B cell (primary cell): Measurements from ENCODE around the gene TIAL1. TPM values are rescaled to one million over a fixed set of nuclear protein-coding genes. Genes with fewer than 3 reads are reported as not detected.

Experiments
- ATAC-seq: fragments of 200-7000 bp; cut with Tn5 transposase; one replicate; pipeline ENCODE4 v1.10.0; 2021; ENCODE audit warnings: low read depth, mild to moderate bottlenecking, moderate number of reproducible peaks, moderate library complexity
- CTCF ChIA-PET: fragments of 350-600 bp; sonication (Branson Sonifier 250); formaldehyde crosslinking; loops from one replicate; lab custom pipeline; 2021; ENCODE audit warnings: antibody characterized with exemption, inconsistent platforms; lab: Charles Lee
- POLR2A ChIA-PET: fragments of 350-600 bp; sonication (Branson Sonifier 250); formaldehyde crosslinking; loops from one replicate; lab custom pipeline; 2021; ENCODE audit warnings: antibody characterized with exemption; lab: Charles Lee
- DNase-seq: peaks from one replicate; pipeline ENCODE4 v3.0.0; 2013
- H2AFZ ChIP-seq: 2 replicates; pipeline ENCODE4 v1.6.1; 2012; ENCODE audit warnings: mild to moderate bottlenecking, low read depth, low read length; ENCODE audit not compliant: insufficient read depth, poor library complexity, severe bottlenecking
- H3K27ac ChIP-seq, 2 donors: 1 replicate in 1 of 2; 2 replicates in 1 of 2; pipeline ENCODE4 v1.5.1; 2012 to 2013; ENCODE audit warnings: low read length in 2 of 2, mild to moderate bottlenecking in 2 of 2, moderate library complexity in 1 of 2
- H3K27me3 ChIP-seq, 4 experiments: fragments of 200-600 bp in 1 of 4; sonication (generic) in 1 of 4; replicated peaks in 1 of 4; 1 replicate in 2 of 4; 2 replicates in 2 of 4; pipeline versions ENCODE4 v1.6.1 to v1.7.0; 2013 to 2016; ENCODE audit warnings: low read length in 3 of 4, mild to moderate bottlenecking in 2 of 4, mixed read lengths in 1 of 4, moderate library complexity in 1 of 4; ENCODE audit not compliant: insufficient read depth in 4 of 4, control insufficient read depth in 3 of 4; ENCODE audit errors: control extremely low read depth in 1 of 4
- H3K36me3 ChIP-seq, 2 experiments: replicated peaks in 1 of 2; 1 replicate in 1 of 2; 2 replicates in 1 of 2; pipeline versions ENCODE4 v1.6.1 to v1.7.1; 2013; ENCODE audit warnings: low read length in 1 of 2; ENCODE audit not compliant: insufficient read depth in 2 of 2, control insufficient read depth in 1 of 2; ENCODE audit errors: control extremely low read depth in 1 of 2, extremely low read depth in 1 of 2
- H3K4me1 ChIP-seq, 2 donors: fragments of 200-600 bp in 1 of 2; sonication (generic) in 1 of 2; 1 replicate in 1 of 2; 2 replicates in 1 of 2; pipeline versions ENCODE4 v1.5.1 to v1.6.1; 2013 to 2017; ENCODE audit warnings: low read length in 2 of 2; ENCODE audit not compliant: control insufficient read depth in 2 of 2, insufficient read depth in 2 of 2
- H3K4me2 ChIP-seq: replicated peaks from 2 replicates; pipeline ENCODE3; 2012; ENCODE audit warnings: mild to moderate bottlenecking, low read depth, low read length; ENCODE audit not compliant: poor library complexity, severe bottlenecking
- H3K4me3 ChIP-seq, 5 experiments: fragments of 200-600 bp in 1 of 5; sonication (generic) in 1 of 5; 1 replicate in 3 of 5; 2 replicates in 2 of 5; pipeline versions ENCODE4 v1.5.1 to v1.7.0; 2011 to 2016; ENCODE audit warnings: low read length in 4 of 5, mild to moderate bottlenecking in 4 of 5, low read depth in 2 of 5, control low read depth in 1 of 5, moderate library complexity in 1 of 5; ENCODE audit not compliant: insufficient read depth in 1 of 5; ENCODE audit errors: control extremely low read depth in 1 of 5, extremely low read depth in 1 of 5
- H3K79me2 ChIP-seq: fragments of 200-600 bp; sonication (generic); one replicate; pipeline ENCODE4 v1.6.0; 2016; ENCODE audit warnings: low read length; ENCODE audit not compliant: control insufficient read depth, insufficient read depth
- H3K9ac ChIP-seq: fragments of 200-600 bp; sonication (generic); 2 replicates; pipeline ENCODE4 v1.6.1; 2017; ENCODE audit warnings: mild to moderate bottlenecking, low read length, moderate library complexity
- H3K9me3 ChIP-seq, 3 donors: one replicate each; pipeline versions ENCODE4 v1.6.1 to v1.7.1; 2013; ENCODE audit warnings: low read length in 2 of 3; ENCODE audit not compliant: control insufficient read depth in 2 of 3, insufficient read depth in 1 of 3; ENCODE audit errors: control extremely low read depth in 1 of 3
- H4K20me1 ChIP-seq: 2 replicates; pipeline ENCODE4 v1.6.0; 2012; ENCODE audit warnings: mild to moderate bottlenecking, low read length; ENCODE audit not compliant: insufficient read depth, control insufficient read depth, poor library complexity, severe bottlenecking
- H3K27ac Mint-ChIP-seq: one replicate; pipeline ENCODE4 v1.8.0; 2021; ENCODE audit warnings: mixed read lengths
- H3K27me3 Mint-ChIP-seq: one replicate; pipeline ENCODE4 v1.8.0; 2021; ENCODE audit warnings: mixed read lengths
- H3K4me1 Mint-ChIP-seq: one replicate; pipeline ENCODE4 v1.8.0; 2021; ENCODE audit warnings: mixed read lengths
- H3K4me3 Mint-ChIP-seq: one replicate; pipeline ENCODE4 v1.8.0; 2021; ENCODE audit warnings: mixed read lengths
- H3K9me3 Mint-ChIP-seq: one replicate; pipeline ENCODE4 v1.8.0; 2022; ENCODE audit warnings: mixed read lengths; ENCODE audit not compliant: insufficient read depth
- EZH2 ChIP-seq: IDR thresholded peaks from 2 replicates; pipeline ENCODE4 v1.6.1; 2012; ENCODE audit warnings: borderline replicate concordance, low read depth, mild to moderate bottlenecking, moderate library complexity, low read length; ENCODE audit not compliant: insufficient read depth, poor library complexity, severe bottlenecking
- WGBS: methylation state at CpG from one replicate; pipeline ENCODE4 v1.1.5; 2013; ENCODE audit warnings: missing lambda C conversion rate; ENCODE audit not compliant: insufficient coverage; 5-methylcytosine and 5-hydroxymethylcytosine counted together
- intact Hi-C: fragments of 100-400 bp; cut with micrococcal nuclease; formaldehyde crosslinking; loops from one replicate; pipeline ENCODE4 v1.10.0; 2022
- polyA plus RNA-seq: library from polyadenylated mRNA; depleted of rRNA; stranded (reverse); fragments of >200 nt; gene quantifications from 2 replicates; pipeline ENCODE4 v1.2.3, GENCODE V29; 2012
- total RNA-seq, 2 donors: library from RNA; stranded (reverse); fragments of 120-200 nt in 1 of 2; gene quantifications; 1 replicate in 1 of 2; 2 replicates in 1 of 2; pipeline versions ENCODE4 v1.2.3 to v1.2.4, GENCODE V29; 2013 to 2022
- TF ChIP-seq, protein P1 (sequence below): fragments of 200-600 bp; IDR thresholded peaks from one replicate; pipeline ENCODE4 v1.8.0; 2022; ENCODE audit warnings: antibody characterized with exemption, mild to moderate bottlenecking

Gene TIAL1
- total and polyA plus RNA-seq, 2 donors (not counting 1 experiment from before 2014, with no cell fraction given): 98.5 to 159 TPM

DNA sequence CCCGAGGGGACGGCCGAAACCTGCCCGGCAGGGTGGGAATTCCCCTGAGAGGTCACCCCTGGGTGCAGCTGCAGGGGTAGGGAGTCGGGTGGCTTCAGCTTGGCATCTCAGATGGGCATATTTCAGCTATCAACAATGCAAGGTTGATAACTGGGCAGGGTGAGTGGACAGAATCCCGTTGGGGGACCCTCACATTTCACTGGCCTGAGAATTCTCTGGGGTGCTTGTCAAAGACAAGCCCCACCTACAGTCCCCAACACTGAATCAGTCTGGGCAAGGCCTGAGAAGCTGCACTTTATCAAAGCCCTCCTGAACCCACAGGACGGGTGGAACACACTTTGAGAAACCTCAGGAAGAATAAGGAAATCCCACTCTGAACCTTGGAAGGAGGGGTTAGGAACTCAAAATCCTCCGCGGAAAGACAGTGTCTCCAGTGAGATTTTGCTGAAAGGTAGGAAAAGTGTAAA lies 57.4 kb downstream of the TIAL1 start:
- no peak overlapping the region for H3K9ac ChIP-seq
- no peak overlapping the region for H2AFZ ChIP-seq
- 70% methylated on average over 6 of the region's 9 CpGs for WGBS
- no peak overlapping the region for H3K4me3 Mint-ChIP-seq
- H3K4me3 ChIP-seq: no peak overlapping the region
- no peak overlapping the region for H3K27ac ChIP-seq
- no peaks in the 10 kb centered on the region for H3K36me3 ChIP-seq
- H3K27ac Mint-ChIP-seq: no peak overlapping the region
- ATAC-seq (no peak), DNase-seq (no peak)
- no peak overlapping the region for H3K4me2 ChIP-seq
- no peaks in the 10 kb centered on the region for H3K27me3 Mint-ChIP-seq
- POLR2A ChIA-PET: interaction anchor here (0.5 to 0.7 kb wide), 2 partner anchors 10 to 14 kb away, joined by 3 read pairs; no protein-coding TSS in a partner anchor
- H4K20me1 ChIP-seq: no peaks in the 10 kb centered on the region
- intact Hi-C loops: no loop called here
- H3K4me1 Mint-ChIP-seq: peaks cover 39% of the 10 kb centered on the region
- no peaks in the 10 kb centered on the region for H3K9me3 Mint-ChIP-seq
- CTCF ChIA-PET: interaction anchor here (1.2 kb wide), 1 partner anchor 333 kb away, joined by 3 read pairs; no protein-coding TSS in a partner anchor
- H3K79me2 ChIP-seq: peaks cover 27% of the 10 kb centered on the region
- peaks cover 11 to 28% of the 10 kb centered on the region in 2 donors for H3K4me1 ChIP-seq
- TF ChIP-seq, protein P1, sequence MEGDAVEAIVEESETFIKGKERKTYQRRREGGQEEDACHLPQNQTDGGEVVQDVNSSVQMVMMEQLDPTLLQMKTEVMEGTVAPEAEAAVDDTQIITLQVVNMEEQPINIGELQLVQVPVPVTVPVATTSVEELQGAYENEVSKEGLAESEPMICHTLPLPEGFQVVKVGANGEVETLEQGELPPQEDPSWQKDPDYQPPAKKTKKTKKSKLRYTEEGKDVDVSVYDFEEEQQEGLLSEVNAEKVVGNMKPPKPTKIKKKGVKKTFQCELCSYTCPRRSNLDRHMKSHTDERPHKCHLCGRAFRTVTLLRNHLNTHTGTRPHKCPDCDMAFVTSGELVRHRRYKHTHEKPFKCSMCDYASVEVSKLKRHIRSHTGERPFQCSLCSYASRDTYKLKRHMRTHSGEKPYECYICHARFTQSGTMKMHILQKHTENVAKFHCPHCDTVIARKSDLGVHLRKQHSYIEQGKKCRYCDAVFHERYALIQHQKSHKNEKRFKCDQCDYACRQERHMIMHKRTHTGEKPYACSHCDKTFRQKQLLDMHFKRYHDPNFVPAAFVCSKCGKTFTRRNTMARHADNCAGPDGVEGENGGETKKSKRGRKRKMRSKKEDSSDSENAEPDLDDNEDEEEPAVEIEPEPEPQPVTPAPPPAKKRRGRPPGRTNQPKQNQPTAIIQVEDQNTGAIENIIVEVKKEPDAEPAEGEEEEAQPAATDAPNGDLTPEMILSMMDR: no peak
- TF ChIP-seq EZH2: no peak
- H3K9me3 ChIP-seq: no peaks in the 10 kb centered on the region
- H3K27me3 ChIP-seq: no peaks in the 10 kb centered on the region

DNA sequence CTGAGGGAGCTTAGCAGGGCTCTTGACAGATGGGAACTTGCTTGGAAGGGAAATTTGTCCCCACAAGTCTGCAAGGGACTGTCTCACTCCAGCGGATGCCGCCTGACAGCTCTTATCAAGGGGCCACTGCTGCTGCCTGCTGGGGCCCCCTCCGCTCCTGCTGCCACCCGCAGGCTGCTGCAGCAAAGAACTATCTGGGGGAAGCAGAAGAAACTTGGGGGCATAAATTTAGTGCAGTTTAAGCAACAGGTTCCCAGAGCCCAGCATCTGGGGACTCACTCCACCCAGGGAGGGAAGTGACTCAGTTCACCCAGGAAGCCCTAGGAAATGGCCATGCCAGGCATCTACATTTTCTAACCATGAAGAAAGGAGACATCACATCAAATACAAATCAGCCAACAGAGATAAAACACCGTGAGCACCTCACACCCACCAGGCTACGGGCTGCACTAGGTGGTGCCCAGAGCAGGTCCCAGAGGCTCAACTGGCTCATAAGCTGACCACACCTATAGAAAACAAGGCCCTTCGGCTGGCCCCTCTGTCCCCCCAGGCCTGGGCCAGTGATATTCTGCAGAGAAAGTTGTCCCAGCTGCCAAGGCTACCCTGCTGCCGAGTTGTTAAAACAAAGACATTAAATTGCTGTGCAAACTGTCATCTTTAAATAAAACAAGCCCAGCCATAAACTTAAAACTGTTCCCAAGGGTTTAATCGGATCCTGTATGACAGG lies 58.0 kb downstream of the TIAL1 start:
- H3K9ac ChIP-seq: no peak overlapping the region
- no peak overlapping the region for H3K27ac ChIP-seq
- Mint-ChIP-seq H3K27ac (no peak overlapping the region), H3K9me3 (no peaks in the 10 kb centered on the region), H3K4me1 (peaks cover 36% of the 10 kb centered on the region), H3K4me3 (no peak overlapping the region), H3K27me3 (no peaks in the 10 kb centered on the region)
- peaks cover 27% of the 10 kb centered on the region for H3K79me2 ChIP-seq
- ATAC-seq: no peak
- TF ChIP-seq, protein P1: no peak
- TF ChIP-seq EZH2: no peak
- no peaks in the 10 kb centered on the region for H4K20me1 ChIP-seq
- WGBS: 75% methylated on average over 8 of the region's 9 CpGs
- no peak for DNase-seq
- no peaks in the 10 kb centered on the region for H3K27me3 ChIP-seq
- ChIA-PET CTCF (interaction anchor here (0.6 to 1.2 kb wide), 3 partner anchors 332 to 394 kb away, joined by 3 to 4 read pairs (median 3); no protein-coding TSS in a partner anchor), POLR2A (no interaction called here)
- no peak overlapping the region for H2AFZ ChIP-seq
- no peak overlapping the region for H3K4me2 ChIP-seq
- H3K36me3 ChIP-seq: no peaks in the 10 kb centered on the region
- peaks cover 11 to 26% of the 10 kb centered on the region in 2 donors for H3K4me1 ChIP-seq
- no peak overlapping the region for H3K4me3 ChIP-seq
- no peaks in the 10 kb centered on the region for H3K9me3 ChIP-seq
- intact Hi-C loops: no loop called here
